HG03135 (cell line): ENCODE results near the gene GNG14.
"Not testable (repeated sequence)": the region's sequence is repeated elsewhere in the genome, so short reads cannot be mapped to it uniquely, and the experiment has no call there.

Experiments used
- ATAC-seq: cut with Tn5 transposase; IDR thresholded peaks from one replicate; pipeline ENCODE4 v1.9.1; 2021; ENCODE audit warnings: mild to moderate bottlenecking, moderate library complexity; ENCODE audit not compliant: unreplicated experiment

Gene GNG14

GRCh38 chr19:12695096-12695495 is 7.3 kb downstream of the GNG14 start:
- no peak for ATAC-seq

- ATAC-seq, result no peak
These were observed 7.7 kb downstream of the GNG14 start for GRCh38 chr19:12695514-12695913.

- ATAC-seq, result peak; percentile 16
These were observed 8.2 kb downstream of the GNG14 start for GRCh38 chr19:12695997-12696365.

- ATAC-seq, result peak; percentile 74
These were observed 8.9 kb downstream of the GNG14 start, which contains the start of gene FBXW9 for GRCh38 chr19:12696366-12697335. Gene FBXW9, minus strand, starts transcription at chr19:12696631. Its CDS starts 50 bp downstream, at chr19:12696581.

GRCh38 chr19:12697425-12697824 is 9.6 kb downstream of the GNG14 start:
- ATAC-seq, result not testable (repeated sequence)

GRCh38 chr19:12698138-12698537 is 10.3 kb downstream of the GNG14 start:
- no peak for ATAC-seq

GRCh38 chr19:12701596-12702282 is 13.9 kb downstream of the GNG14 start:
- ATAC-seq, result no peak

GRCh38 chr19:12703046-12703445 is 15.2 kb downstream of the GNG14 start:
- no peak for ATAC-seq

GRCh38 chr19:12705169-12705568 is 17.4 kb downstream of the GNG14 start:
- no peak for ATAC-seq

GRCh38 chr19:12705654-12706331 is 18.0 kb downstream of the GNG14 start:
- ATAC-seq, result no peak

GRCh38 chr19:12706332-12706718 is 18.5 kb downstream of the GNG14 start:
- no peak for ATAC-seq

GRCh38 chr19:12708641-12709040 is 20.8 kb downstream of the GNG14 start:
- ATAC-seq, result no peak

- ATAC-seq, result no peak
These were observed 23.4 kb downstream of the GNG14 start for GRCh38 chr19:12711187-12711586.

GRCh38 chr19:12712077-12712476 is 24.3 kb downstream of the GNG14 start:
- not testable (repeated sequence) for ATAC-seq

- ATAC-seq, result not testable (repeated sequence)
These were observed 25.5 kb downstream of the GNG14 start for GRCh38 chr19:12713304-12713703.

- no peak for ATAC-seq
These were observed 27.3 kb downstream of the GNG14 start for GRCh38 chr19:12715102-12715501.

- no peak for ATAC-seq
These were observed 28.1 kb downstream of the GNG14 start for GRCh38 chr19:12715929-12716328.

- no peak for ATAC-seq
These were observed 32.5 kb downstream of the GNG14 start for GRCh38 chr19:12720296-12720695.

GRCh38 chr19:12720851-12721655 is 33.3 kb downstream of the GNG14 start:
- no peak for ATAC-seq
